Peyer's patch (tissue), 4 donors: ENCODE measurements around the gene AOPEP. TPM values are rescaled to one million over a fixed set of nuclear protein-coding genes. Genes with fewer than 3 reads are reported as not detected.

Experiments
- DNase-seq, 3 donors: peaks; one replicate each; pipeline ENCODE4 v3.0.0-alpha.2; 2017 to 2019
- H3K27ac ChIP-seq, 4 donors: fragments of 200-600 bp; sonication (generic); one replicate each; pipeline ENCODE4 v1.5.1; 2016 to 2019
- H3K27me3 ChIP-seq, 2 donors: fragments of 200-600 bp; sonication (generic); one replicate each; pipeline ENCODE4 v1.5.1; 2019
- H3K36me3 ChIP-seq, 3 donors: fragments of 200-600 bp; sonication (generic); one replicate each; pipeline ENCODE4 v1.5.1; 2016 to 2019
- H3K4me1 ChIP-seq, 4 donors: fragments of 200-600 bp; sonication (generic); one replicate each; pipeline ENCODE4 v1.5.1; 2016 to 2019
- H3K4me3 ChIP-seq, 4 donors: fragments of 200-600 bp; sonication (generic); 1 replicate in 3 of 4; 2 replicates in 1 of 4; pipeline ENCODE4 v1.5.1; 2016 to 2019; ENCODE audit warnings: mild to moderate bottlenecking in 1 of 4
- H3K9me3 ChIP-seq, 4 donors: fragments of 200-600 bp; sonication (generic); one replicate each; pipeline ENCODE4 v1.5.1; 2016 to 2019; ENCODE audit warnings: mild to moderate bottlenecking in 1 of 4
- POLR2A ChIP-seq, 2 donors: fragments of 450-650 bp; IDR thresholded peaks; one replicate each; pipeline ENCODE4 v1.5.1; 2017; ENCODE audit warnings: antibody characterized with exemption in 2 of 2, mild to moderate bottlenecking in 2 of 2, moderate library complexity in 2 of 2
- total RNA-seq, 4 donors: library from RNA; depleted of rRNA; stranded (reverse); fragments of >200 nt; gene quantifications; one replicate each; pipeline ENCODE4 v1.1.0, GENCODE V29; 2016
- TF ChIP-seq, protein P1 (sequence below), 6 experiments: fragments of 450-650 bp in 4 of 6; fragments of 200-600 bp in 2 of 6; sonication (generic) in 1 of 6; IDR thresholded peaks; one replicate each; pipeline ENCODE4 v1.5.1; 2017 to 2019; ENCODE audit warnings: antibody characterized with exemption in 6 of 6, mild to moderate bottlenecking in 3 of 6, moderate library complexity in 1 of 6

AOPEP gene
- total RNA-seq, 4 donors from 2014 or later = 83.5 to 272 (median 117) TPM

DNA sequence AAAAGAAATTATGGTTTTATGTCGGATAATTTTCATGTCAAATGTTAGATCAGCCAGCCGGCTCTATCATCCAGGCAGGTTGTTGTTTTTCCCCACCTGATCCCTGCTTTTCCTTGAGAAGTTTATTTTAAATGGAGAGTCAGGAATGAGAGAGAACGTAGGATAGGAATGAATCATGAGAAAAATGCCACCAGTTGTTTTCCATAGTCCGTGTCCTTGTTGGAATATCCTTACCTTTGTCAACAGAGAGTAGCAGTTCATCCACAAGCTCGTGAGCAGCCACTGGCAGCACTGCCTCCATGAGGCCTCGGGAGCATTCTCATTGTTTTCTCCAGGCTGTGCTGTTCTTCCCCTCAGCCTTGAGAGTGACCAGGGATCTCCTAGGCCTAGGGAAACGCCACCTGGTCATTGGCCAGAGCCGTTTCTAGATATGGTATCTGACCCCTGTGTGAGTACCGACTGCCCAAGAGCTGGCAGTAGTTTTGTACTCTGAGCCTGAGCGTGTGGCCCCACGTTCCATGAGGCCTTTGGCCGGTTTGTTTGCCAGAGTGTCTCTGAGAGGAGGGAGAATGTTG lies 297.7 kb downstream of the AOPEP start:
- peaks cover 0 to 48% (median 0%) of the 10 kb centered on the region in 4 donors for H3K4me1 ChIP-seq
- H3K27me3 ChIP-seq = no peaks in the 10 kb centered on the region
- TF ChIP-seq, protein P1, sequence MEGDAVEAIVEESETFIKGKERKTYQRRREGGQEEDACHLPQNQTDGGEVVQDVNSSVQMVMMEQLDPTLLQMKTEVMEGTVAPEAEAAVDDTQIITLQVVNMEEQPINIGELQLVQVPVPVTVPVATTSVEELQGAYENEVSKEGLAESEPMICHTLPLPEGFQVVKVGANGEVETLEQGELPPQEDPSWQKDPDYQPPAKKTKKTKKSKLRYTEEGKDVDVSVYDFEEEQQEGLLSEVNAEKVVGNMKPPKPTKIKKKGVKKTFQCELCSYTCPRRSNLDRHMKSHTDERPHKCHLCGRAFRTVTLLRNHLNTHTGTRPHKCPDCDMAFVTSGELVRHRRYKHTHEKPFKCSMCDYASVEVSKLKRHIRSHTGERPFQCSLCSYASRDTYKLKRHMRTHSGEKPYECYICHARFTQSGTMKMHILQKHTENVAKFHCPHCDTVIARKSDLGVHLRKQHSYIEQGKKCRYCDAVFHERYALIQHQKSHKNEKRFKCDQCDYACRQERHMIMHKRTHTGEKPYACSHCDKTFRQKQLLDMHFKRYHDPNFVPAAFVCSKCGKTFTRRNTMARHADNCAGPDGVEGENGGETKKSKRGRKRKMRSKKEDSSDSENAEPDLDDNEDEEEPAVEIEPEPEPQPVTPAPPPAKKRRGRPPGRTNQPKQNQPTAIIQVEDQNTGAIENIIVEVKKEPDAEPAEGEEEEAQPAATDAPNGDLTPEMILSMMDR (IDR thresholded peaks at IDR 0.05) = no peak
- no peak for TF ChIP-seq POLR2A (IDR thresholded peaks at IDR 0.05)
- DNase-seq = no peak
- H3K36me3 ChIP-seq = peaks cover 0 to 11% (median 0%) of the 10 kb centered on the region in 3 donors
- H3K9me3 ChIP-seq = no peaks in the 10 kb centered on the region
- no peak overlapping the region for H3K4me3 ChIP-seq
- H3K27ac ChIP-seq = peak overlapping the region in 3 of 4 donors; percentile 23 to 78 (median 65)

DNA sequence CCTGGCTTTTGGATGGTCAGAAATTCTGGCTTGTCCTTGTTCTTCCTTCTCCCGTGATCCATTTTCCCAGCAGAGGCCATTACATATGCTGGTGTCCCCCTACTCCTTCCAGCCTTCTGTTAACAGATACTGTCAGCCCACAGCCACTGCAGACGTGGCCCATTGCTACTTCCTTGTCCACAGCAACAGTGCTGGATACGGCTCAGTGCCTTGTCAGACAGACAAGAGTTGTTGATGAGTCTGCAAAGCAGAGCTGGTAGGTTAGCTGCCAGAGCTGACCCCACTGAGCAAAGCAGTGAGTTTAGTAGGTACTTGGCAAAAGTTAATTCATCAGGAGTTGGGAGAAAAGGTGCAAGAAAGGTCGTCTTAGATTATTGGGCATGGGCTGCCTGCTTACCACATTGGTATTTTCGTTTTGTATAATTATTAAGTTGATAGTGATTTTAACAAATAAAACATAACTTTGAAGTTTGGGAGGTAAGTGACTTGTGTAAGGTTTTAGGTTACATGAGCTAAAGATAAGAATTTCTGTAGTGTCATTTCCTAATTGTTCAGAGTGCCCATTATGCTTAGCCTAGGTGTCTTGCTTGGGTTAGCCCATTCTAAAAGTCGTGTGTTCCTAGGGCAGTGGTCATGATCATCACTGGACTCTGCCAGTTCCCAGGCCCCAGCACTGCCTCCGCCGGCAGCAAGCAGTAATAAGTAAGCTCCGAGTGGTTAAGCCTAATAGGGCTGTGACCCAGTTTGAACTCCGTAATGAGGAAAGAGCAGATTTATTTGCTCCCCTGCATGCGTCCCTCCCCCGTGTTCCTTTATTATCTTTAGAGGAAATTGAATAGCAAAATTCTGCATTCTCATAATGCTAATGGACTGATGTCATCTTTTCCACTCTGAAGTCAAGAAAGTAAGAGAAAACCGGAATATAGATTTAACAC lies 299.0 kb downstream of the AOPEP start:
- DNase-seq = peak in 1 of 3 donors; percentile 71
- peaks cover 0 to 51% (median 0%) of the 10 kb centered on the region in 4 donors for H3K4me1 ChIP-seq
- TF ChIP-seq POLR2A (IDR thresholded peaks at IDR 0.05) = no peak
- TF ChIP-seq, protein P1 (IDR thresholded peaks at IDR 0.05) = peak in 3 of 6 experiments; percentile 47 to 54 (median 49)

DNA sequence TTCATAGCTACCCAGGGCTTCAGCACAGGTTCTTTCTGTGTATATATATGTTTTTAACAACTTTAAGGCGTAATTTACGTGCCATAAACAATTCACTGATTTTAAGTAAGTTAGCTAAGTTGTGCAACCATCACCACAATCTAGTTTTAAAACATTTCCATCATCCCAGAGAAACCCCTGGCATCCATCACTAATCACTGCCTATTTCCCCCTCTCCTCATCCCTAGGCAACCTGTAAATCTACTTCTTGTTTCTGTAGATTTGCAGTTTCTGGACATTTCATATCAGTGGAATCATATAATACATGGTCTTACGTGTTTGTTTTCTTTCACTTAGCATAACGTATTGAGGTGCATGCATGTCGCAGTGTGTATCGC lies 299.6 kb downstream of the AOPEP start:
- H3K36me3 ChIP-seq = no peaks in the 10 kb centered on the region
- no peaks in the 10 kb centered on the region for H3K9me3 ChIP-seq
- H3K27ac ChIP-seq = peak overlapping the region in 2 of 4 donors; percentile 22 to 78
- H3K27me3 ChIP-seq = no peaks in the 10 kb centered on the region
- peaks cover 0 to 57% (median 0%) of the 10 kb centered on the region in 4 donors for H3K4me1 ChIP-seq
- H3K4me3 ChIP-seq = no peak overlapping the region
- DNase-seq = no peak
- no peak for TF ChIP-seq POLR2A (IDR thresholded peaks at IDR 0.05)
- TF ChIP-seq, protein P1 (IDR thresholded peaks at IDR 0.05) = no peak

More for the DNA sequence above, 299.0 kb downstream of the AOPEP start:
- Histone ChIP-seq H3K9me3 (no peaks in the 10 kb centered on the region), H3K4me3 (no peak overlapping the region), H3K27me3 (no peaks in the 10 kb centered on the region), H3K27ac (peak overlapping the region; percentile 28 to 78 (median 52)), H3K36me3 (peaks cover 0 to under 1% (median 0%) of the 10 kb centered on the region in 3 donors)

DNA sequence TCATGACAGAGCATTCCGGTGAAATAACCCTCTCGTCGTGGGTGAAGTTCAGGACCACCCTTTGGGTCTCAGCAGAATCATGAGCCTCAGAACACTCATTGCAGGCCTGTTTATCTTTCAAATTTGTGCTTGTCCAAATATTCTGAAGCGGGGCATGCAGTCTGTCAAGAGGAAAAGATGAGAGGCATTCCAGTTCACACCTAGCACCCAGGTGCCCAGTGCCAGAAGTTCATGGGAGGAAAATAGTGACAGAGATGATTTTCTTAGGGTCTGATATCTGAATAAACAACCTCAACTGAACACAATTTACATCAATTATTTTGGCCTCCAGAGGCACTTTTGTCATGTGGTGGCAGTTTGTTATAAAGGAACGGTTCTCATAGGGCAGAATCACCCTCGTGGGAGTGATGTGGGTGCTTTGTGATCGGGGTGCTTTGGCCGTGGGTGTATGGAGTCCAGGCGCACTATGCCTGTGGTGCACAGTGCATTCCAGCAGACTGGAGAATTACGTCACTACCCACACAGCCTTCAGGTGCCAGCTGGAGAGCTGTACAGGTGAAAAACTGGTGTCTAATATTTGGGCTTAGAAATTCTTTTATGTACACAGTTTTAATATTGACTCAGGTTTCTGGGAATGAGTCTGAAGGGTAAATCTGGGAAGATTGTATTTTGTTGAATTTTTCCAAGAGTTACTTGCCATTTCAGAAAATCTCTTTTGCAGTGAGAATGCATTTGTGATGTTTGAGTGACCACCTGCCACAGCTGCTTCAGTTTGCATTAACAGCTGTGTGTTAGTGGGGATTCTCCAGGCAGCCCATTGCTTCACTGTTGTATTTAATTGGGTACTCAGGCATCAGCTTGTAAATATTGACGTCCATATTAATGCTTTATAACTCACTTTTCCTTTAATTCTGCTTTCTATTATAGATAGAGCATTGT lies 301.7 kb downstream of the AOPEP start:
- Histone ChIP-seq H3K27ac (peak overlapping the region in 2 of 4 donors; percentile 9 to 14), H3K36me3 (no peaks in the 10 kb centered on the region), H3K4me1 (peaks cover 0 to 73% (median 0%) of the 10 kb centered on the region in 4 donors), H3K27me3 (no peaks in the 10 kb centered on the region), H3K4me3 (no peak overlapping the region), H3K9me3 (no peaks in the 10 kb centered on the region)
- no peak for TF ChIP-seq POLR2A (IDR thresholded peaks at IDR 0.05)
- TF ChIP-seq, protein P1 (IDR thresholded peaks at IDR 0.05) = no peak
- no peak for DNase-seq

DNA sequence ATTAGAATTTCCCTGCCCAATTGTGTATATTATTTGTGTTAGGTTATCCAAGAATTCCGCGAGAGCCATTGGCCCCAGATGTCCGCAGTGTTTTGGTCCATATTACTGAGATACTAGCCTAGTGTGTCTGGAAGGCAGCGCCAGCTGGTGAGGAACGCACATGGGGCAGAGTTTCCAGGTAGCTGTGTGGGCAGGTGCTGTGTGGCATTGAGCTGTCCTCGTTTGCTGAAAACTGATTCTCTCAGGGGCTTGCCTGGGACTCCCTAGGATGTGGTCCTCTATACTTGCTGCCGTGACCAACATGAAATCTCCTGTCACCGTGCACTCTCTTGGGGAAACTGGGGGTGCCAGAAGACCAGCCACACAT lies 302.3 kb downstream of the AOPEP start:
- H3K36me3 ChIP-seq = no peaks in the 10 kb centered on the region
- TF ChIP-seq POLR2A (IDR thresholded peaks at IDR 0.05) = no peak
- TF ChIP-seq, protein P1 (IDR thresholded peaks at IDR 0.05) = no peak
- no peaks in the 10 kb centered on the region for H3K27me3 ChIP-seq
- no peaks in the 10 kb centered on the region for H3K9me3 ChIP-seq
- peaks cover 0 to 72% (median 0%) of the 10 kb centered on the region in 4 donors for H3K4me1 ChIP-seq
- H3K27ac ChIP-seq = peak overlapping the region in 2 of 4 donors; percentile 9 to 14
- no peak for DNase-seq
- H3K4me3 ChIP-seq = no peak overlapping the region
